A673 (cell line): ENCODE measurements around the gene LRP1B. TPM values are rescaled to one million over a fixed set of nuclear protein-coding genes. Genes with fewer than 3 reads are reported as not detected.

Experiments used
- BruUV-seq: library from RNA; stranded (reverse); fragments of 400-500 nt; replicated peaks from 2 replicates; lab custom pipeline; 2021; lab: Mats Ljungman, UMichigan
- CTCF ChIA-PET: fragments of 300-600 bp; sonication (Branson Sonifier 250); formaldehyde crosslinking; loops from one replicate; lab custom pipeline; 2022; ENCODE audit warnings: antibody characterized with exemption; lab: Charles Lee
- POLR2A ChIA-PET: fragments of 300-600 bp; sonication (Branson Sonifier 250); formaldehyde crosslinking; loops from one replicate; lab custom pipeline; 2022; ENCODE audit warnings: antibody characterized with exemption; ENCODE audit not compliant: low non-redundant PET; lab: Charles Lee
- DNase-seq: peaks from one replicate; pipeline ENCODE4 v3.0.0-alpha.2; 2015; ENCODE audit warnings: low spot score
- H3K27ac ChIP-seq: fragments of 200-600 bp; sonication (generic); 2 replicates; pipeline ENCODE4 v1.5.1; 2016; ENCODE audit warnings: mixed run types, low read depth, mild to moderate bottlenecking, mixed read lengths, antibody characterized with exemption, low read length; ENCODE audit not compliant: poor library complexity, severe bottlenecking
- H3K27me3 ChIP-seq: fragments of 200-600 bp; sonication (generic); replicated peaks from 2 replicates; pipeline ENCODE4 v1.6.1; 2017; ENCODE audit warnings: mixed run types, low read depth, mild to moderate bottlenecking, mixed read lengths, antibody characterized with exemption, low read length; ENCODE audit not compliant: insufficient read depth, poor library complexity
- H3K36me3 ChIP-seq: fragments of 200-600 bp; sonication (generic); 2 replicates; pipeline ENCODE4 v1.6.1; 2016; ENCODE audit warnings: mixed run types, mild to moderate bottlenecking, mixed read lengths, antibody characterized with exemption, low read length; ENCODE audit not compliant: insufficient read depth, poor library complexity, severe bottlenecking
- H3K4me1 ChIP-seq: fragments of 200-600 bp; sonication (generic); 2 replicates; pipeline ENCODE4 v1.6.1; 2017; ENCODE audit warnings: mixed run types, mild to moderate bottlenecking, mixed read lengths, antibody characterized with exemption, low read length; ENCODE audit not compliant: insufficient read depth, poor library complexity, severe bottlenecking
- H3K4me3 ChIP-seq: fragments of 200-600 bp; sonication (generic); 2 replicates; pipeline ENCODE4 v1.5.1; 2016; ENCODE audit warnings: low read depth, mixed run types, mild to moderate bottlenecking, mixed read lengths, low read length; ENCODE audit not compliant: poor library complexity, severe bottlenecking
- H3K9me3 ChIP-seq: fragments of 200-600 bp; sonication (generic); 2 replicates; pipeline ENCODE4 v1.6.1; 2016; ENCODE audit warnings: mixed run types, low read depth, mild to moderate bottlenecking, mixed read lengths, antibody characterized with exemption, low read length; ENCODE audit not compliant: poor library complexity, severe bottlenecking
- CTCF ChIP-seq: fragments of 300-800, 200-600 bp; sonication (generic); conservative IDR thresholded peaks from 2 replicates; pipeline ENCODE4 v1.5.1; 2017; ENCODE audit warnings: low read depth, mild to moderate bottlenecking, antibody characterized with exemption, low read length, moderate library complexity, mixed read lengths
- EZH2 ChIP-seq: fragments of 200-600 bp; sonication (generic); IDR thresholded peaks from 2 replicates; pipeline ENCODE4 v1.6.1; 2017; ENCODE audit warnings: borderline replicate concordance, low read depth, mild to moderate bottlenecking, mixed read lengths, antibody characterized with exemption, low read length; ENCODE audit not compliant: poor library complexity, severe bottlenecking
- intact Hi-C: fragments of 100-400 bp; cut with micrococcal nuclease; formaldehyde crosslinking; loops from one replicate; pipeline ENCODE4 v1.10.0; 2022; ENCODE audit not compliant: unreplicated experiment
- total RNA-seq: library from RNA; stranded (reverse); gene quantifications from 2 replicates; pipeline ENCODE4 v1.2.3, GENCODE V29; 2021

LRP1B gene
- total RNA-seq, 1 experiment from 2014 or later = 9.9 TPM

- Histone ChIP-seq H3K36me3 (no peaks in the 10 kb centered on the region), H3K27me3 (no peaks in the 10 kb centered on the region), H3K27ac (no peak overlapping the region), H3K4me3 (no peak overlapping the region), H3K4me1 (peaks cover 28% of the 10 kb centered on the region), H3K9me3 (no peaks in the 10 kb centered on the region)
- ChIA-PET POLR2A (no interaction called here), CTCF (no interaction called here)
- no peak for DNase-seq
- intact Hi-C loops = no loop called here
- BruUV-seq = no TSS peak
- no peak for TF ChIP-seq CTCF
- no peak for TF ChIP-seq EZH2
These were observed 186.9 kb downstream of the LRP1B start for GRCh38 chr2:141943918-141944317.

- CTCF ChIA-PET = no interaction called here
- intact Hi-C loops = no loop called here
- POLR2A ChIA-PET = no interaction called here
- Histone ChIP-seq H3K9me3 (peaks cover 10% of the 10 kb centered on the region), H3K36me3 (no peaks in the 10 kb centered on the region), H3K27me3 (no peaks in the 10 kb centered on the region), H3K27ac (no peak overlapping the region), H3K4me1 (peaks cover 28% of the 10 kb centered on the region), H3K4me3 (no peak overlapping the region)
- DNase-seq = peak; percentile 21
- TF ChIP-seq CTCF (peak; percentile 61), EZH2 (no peak)
- BruUV-seq = no TSS peak
These were observed 188.6 kb downstream of the LRP1B start for GRCh38 chr2:141942006-141942789.

- ChIA-PET CTCF (no interaction called here), POLR2A (no interaction called here)
- H3K27me3 ChIP-seq = no peaks in the 10 kb centered on the region
- H3K27ac ChIP-seq = peak overlapping the region; percentile 32
- no peaks in the 10 kb centered on the region for H3K36me3 ChIP-seq
- H3K9me3 ChIP-seq = peaks cover 10% of the 10 kb centered on the region
- TF ChIP-seq EZH2 = no peak
- no peak for TF ChIP-seq CTCF
- DNase-seq = no peak
- intact Hi-C loops = no loop called here
- peaks cover 28% of the 10 kb centered on the region for H3K4me1 ChIP-seq
- H3K4me3 ChIP-seq = no peak overlapping the region
- BruUV-seq = no TSS peak
These were observed 189.6 kb downstream of the LRP1B start for GRCh38 chr2:141941210-141941714.
